HG03095 (cell line): Measurements from ENCODE around the gene WSCD2.

ENCODE experiments used
- ATAC-seq: cut with Tn5 transposase; IDR thresholded peaks from one replicate; pipeline ENCODE4 v1.9.1; 2021; ENCODE audit warnings: moderate library complexity; ENCODE audit not compliant: unreplicated experiment

The WSCD2 gene

GRCh38 chr12:108107293-108107692, 21.8 kb upstream of the WSCD2 start:
- ATAC-seq = no peak

GRCh38 chr12:108109504-108109903, 19.6 kb upstream of the WSCD2 start:
- no peak for ATAC-seq

- no peak for ATAC-seq
These were observed 19.1 kb upstream of the WSCD2 start for GRCh38 chr12:108109954-108110353.

- ATAC-seq = no peak
These were observed 18.2 kb upstream of the WSCD2 start for GRCh38 chr12:108110844-108111243.

DNA sequence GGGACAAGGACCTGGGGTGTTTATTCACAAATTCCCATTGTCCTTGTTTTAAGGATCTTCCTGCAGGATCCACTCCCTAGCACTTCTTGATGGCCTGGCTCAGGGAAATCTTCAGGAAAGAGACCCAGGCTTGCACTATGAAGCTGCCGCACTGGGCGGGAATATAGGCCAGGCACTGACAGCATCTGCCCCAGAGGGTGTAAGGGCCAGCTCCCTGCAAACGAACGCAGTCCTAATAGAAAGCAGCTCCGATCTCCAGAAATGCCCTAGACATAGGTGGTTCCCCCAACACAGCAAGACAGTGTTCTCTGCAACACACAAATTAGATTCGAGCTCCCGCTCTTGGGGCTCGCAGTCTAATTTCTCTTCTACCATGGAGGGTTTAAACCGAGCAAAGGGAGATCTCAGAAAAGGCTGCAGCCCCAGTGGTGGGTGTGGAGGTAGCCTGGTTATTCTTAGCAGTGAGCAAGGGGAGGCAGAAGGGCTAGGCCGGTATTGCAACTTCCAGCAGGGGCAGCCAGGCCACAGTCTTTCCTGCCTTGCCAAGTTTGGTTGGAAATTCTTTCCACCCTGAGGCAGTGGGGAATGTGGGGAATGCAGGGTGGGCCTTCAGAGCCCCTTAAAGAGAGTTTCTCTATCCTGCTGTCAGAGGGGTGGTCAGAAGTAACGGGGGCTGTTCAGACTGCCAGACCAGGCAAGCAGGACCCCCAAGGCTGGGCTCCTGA, 16.1 kb upstream of the WSCD2 start:
- ATAC-seq = no peak

- ATAC-seq = no peak
These were observed 13.7 kb upstream of the WSCD2 start for GRCh38 chr12:108115123-108116121.

- no peak for ATAC-seq
These were observed 12.8 kb upstream of the WSCD2 start for GRCh38 chr12:108116254-108116653.

DNA sequence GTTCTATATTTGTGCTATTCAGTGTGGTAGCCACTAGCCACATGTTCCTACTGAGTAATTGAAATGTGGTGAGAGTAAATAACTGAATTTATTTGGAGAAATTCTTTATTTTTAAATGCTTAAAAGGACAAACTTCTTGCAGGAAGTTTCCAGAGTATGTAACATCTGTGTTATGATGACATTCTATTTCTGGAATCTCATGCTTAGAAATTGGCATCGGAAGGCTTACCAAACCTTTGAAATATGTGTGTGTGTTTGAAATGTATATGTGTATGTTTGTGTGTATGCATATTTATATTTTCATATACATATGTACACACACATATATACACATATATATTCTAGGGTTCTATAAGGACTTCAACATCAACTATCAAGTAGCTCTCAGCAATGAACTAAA, 12.4 kb upstream of the WSCD2 start:
- no peak for ATAC-seq

- ATAC-seq = no peak
These were observed 11.8 kb upstream of the WSCD2 start for GRCh38 chr12:108117163-108117849.

- no peak for ATAC-seq
These were observed 11.2 kb upstream of the WSCD2 start for GRCh38 chr12:108117902-108118301.

DNA sequence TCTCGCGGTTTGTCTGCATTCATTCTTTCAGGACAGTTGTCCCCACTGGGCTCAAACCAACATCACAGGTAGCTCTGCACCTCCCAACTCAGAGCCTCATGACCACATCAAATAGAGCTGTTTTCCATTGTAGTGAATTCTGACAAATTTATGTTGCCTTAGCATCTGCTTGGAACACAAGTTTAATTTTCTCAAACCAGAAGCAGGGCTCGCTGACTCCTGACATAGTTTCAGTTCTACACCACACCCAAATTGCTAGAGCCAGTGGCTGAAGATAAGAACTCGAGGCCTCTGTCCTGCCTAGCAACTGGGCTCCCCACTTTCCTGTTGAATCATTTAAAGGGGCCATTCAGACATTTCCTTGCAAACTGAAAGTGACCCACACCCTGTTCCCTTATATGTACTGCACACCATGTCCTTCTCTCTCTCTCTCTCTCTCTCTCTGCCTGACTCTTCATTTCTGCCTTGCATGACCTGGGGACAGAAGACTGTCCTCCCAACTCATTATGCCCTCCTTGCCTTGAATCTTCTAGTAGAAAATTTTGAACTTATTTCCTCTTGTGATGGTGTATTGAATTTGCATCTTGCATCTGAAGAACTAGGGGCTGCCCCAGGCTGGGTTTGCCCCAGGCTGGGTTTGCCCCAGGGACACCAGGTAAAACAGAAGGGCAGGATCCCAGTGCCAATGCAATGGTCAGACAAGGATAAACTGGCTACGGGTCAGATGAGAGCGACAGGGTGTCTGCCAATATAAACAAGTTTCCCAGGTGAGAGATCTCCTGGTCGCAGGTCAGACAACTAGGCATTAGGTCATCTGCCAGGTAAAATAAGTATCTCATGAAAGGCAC, 9.7 kb upstream of the WSCD2 start:
- ATAC-seq = peak; percentile 72

- no peak for ATAC-seq
These were observed 8.9 kb upstream of the WSCD2 start for GRCh38 chr12:108119974-108120862.

- no peak for ATAC-seq
These were observed 8.3 kb upstream of the WSCD2 start for GRCh38 chr12:108120863-108121165.

DNA sequence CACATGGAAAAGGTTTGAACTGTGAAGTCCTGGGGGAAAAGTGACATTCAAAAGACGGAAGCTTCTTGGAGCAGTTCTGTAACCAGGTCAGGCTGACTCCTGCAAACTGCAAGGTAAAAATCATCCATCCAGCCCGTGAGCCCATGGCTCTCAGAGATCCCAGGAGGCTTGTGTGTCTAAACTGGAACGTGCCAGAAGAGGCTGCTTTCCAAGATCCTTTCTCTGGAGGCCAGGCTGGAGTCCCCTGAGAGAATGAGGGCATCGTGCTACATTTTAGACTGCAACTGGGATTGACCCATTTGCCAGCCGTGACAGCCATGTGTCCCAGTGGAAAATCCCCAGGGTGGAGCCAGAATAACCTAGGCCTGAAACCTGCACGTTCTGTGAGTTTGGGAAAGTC, 7.8 kb upstream of the WSCD2 start:
- ATAC-seq = no peak

DNA sequence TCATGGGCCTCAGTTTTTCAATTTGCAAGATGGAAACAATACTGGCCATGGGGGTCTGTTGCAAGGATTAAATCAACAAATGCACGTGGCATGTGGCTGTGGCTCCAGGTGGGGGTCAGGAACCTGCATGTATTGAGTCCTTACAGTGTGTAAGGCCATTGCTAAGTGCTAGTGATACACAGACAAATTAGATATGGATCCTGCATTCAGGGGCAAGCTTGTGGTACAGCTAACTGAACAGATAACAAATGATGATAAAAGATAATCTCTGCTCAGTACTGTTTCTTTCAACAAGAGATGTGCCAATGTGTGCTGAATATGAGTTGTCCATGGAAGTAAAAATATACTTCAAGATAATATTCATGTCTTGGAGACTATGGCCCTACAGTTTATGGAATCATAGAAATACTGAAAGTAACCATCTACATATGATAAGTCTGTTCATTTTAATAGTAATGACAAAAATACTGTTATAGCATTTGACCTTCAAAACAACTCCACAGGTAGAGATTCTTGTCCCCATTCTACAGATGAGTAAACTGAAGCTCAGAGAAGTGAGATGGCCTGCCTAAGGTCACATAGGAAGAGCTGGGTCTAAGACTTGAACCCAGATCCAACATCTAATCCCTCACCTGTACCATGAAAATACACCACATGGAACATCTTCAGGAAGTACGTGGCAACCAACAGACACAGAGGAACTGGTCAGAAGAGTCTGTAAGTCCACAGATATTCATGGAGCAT, 7.2 kb upstream of the WSCD2 start:
- ATAC-seq = no peak

DNA sequence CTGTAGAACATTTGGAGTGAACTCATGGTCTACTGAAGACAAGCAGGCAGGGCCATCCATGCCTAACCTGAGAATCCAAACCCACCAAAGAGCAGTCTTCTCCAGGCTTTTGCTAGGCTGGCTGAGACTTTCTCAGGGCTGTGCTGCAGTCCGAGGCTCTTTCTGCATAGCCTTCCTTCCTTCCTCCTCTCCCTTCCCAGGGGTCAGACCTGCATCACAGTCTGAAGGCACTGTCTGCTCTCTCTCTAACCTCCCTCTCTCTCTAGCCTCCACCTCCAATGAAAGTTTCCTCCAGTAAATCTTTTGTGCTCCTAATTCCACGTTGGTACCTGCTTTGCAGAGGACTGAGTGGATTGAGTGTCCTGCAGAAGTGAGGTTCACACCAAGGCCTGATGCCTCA, 6.4 kb upstream of the WSCD2 start:
- no peak for ATAC-seq

- ATAC-seq = no peak
These were observed 5.7 kb upstream of the WSCD2 start for GRCh38 chr12:108123402-108123801.

- ATAC-seq = no peak
These were observed 4.0 kb upstream of the WSCD2 start for GRCh38 chr12:108125073-108125472.

GRCh38 chr12:108126212-108126611, 2.9 kb upstream of the WSCD2 start:
- ATAC-seq = no peak
